DOHH2 (cell line): ENCODE data around the gene GTSF1L.

Experiments
- H3F3A ChIP-seq: fragments of 200-600 bp; sonication (generic), shearing (Covaris generic); 2 replicates; pipeline ENCODE4 v1.6.0; 2016; ENCODE audit warnings: antibody characterized with exemption, mild to moderate bottlenecking; ENCODE audit not compliant: control insufficient read depth, insufficient read depth
- H3K27ac ChIP-seq: fragments of 200-600 bp; sonication (generic); 2 replicates; pipeline ENCODE4 v1.5.1; 2014; ENCODE audit warnings: low read depth, mild to moderate bottlenecking, low read length, moderate library complexity
- H3K27me3 ChIP-seq: fragments of 200-600 bp; sonication (generic); 2 replicates; pipeline ENCODE4 v1.6.1; 2014; ENCODE audit warnings: mild to moderate bottlenecking, low read length, mixed read lengths; ENCODE audit not compliant: control insufficient read depth
- H3K36me3 ChIP-seq: fragments of 200-600 bp; sonication (generic); 2 replicates; pipeline ENCODE4 v1.6.1; 2014; ENCODE audit warnings: mild to moderate bottlenecking, low read length, moderate library complexity, mixed read lengths; ENCODE audit not compliant: control insufficient read depth
- H3K4me1 ChIP-seq: fragments of 200-600 bp; sonication (generic); 2 replicates; pipeline ENCODE4 v1.6.1; 2014; ENCODE audit warnings: mild to moderate bottlenecking, low read length, mixed read lengths; ENCODE audit not compliant: control insufficient read depth
- H3K4me2 ChIP-seq: fragments of 200-600 bp; sonication (generic); 2 replicates; pipeline ENCODE4 v1.6.0; 2014; ENCODE audit warnings: mild to moderate bottlenecking, low read length, moderate library complexity
- H3K4me3 ChIP-seq: fragments of 200-600 bp; sonication (generic); 2 replicates; pipeline ENCODE4 v1.5.1; 2014; ENCODE audit warnings: mild to moderate bottlenecking, low read length, mixed read lengths
- H3K79me2 ChIP-seq: fragments of 200-600 bp; sonication (generic); 2 replicates; pipeline ENCODE4 v1.6.1; 2014; ENCODE audit warnings: mild to moderate bottlenecking, low read length, mixed read lengths; ENCODE audit not compliant: control insufficient read depth
- H3K9me2 ChIP-seq: fragments of 200-600 bp; sonication (generic); replicated peaks from 2 replicates; pipeline ENCODE4 v1.6.1; 2014; ENCODE audit warnings: mild to moderate bottlenecking, low read length, mixed read lengths; ENCODE audit not compliant: control insufficient read depth
- H3K9me3 ChIP-seq: fragments of 200-600 bp; sonication (generic); 2 replicates; pipeline ENCODE4 v1.6.1; 2014; ENCODE audit warnings: antibody characterized with exemption, low read length, mixed read lengths; ENCODE audit not compliant: control insufficient read depth, insufficient read depth
- H4K20me1 ChIP-seq: fragments of 200-600 bp; sonication (generic); 2 replicates; pipeline ENCODE4 v1.6.0; 2014; ENCODE audit warnings: low read depth, mild to moderate bottlenecking, antibody characterized with exemption, low read length, moderate library complexity; ENCODE audit not compliant: control insufficient read depth, insufficient read depth
- CTCF ChIP-seq: fragments of 200-600 bp; sonication (generic); IDR thresholded peaks from one replicate; pipeline ENCODE4 v1.5.1; 2014; ENCODE audit warnings: antibody characterized with exemption, mild to moderate bottlenecking, low read depth, low read length; ENCODE audit not compliant: poor library complexity, severe bottlenecking
- EZH2phosphoT487 ChIP-seq: fragments of 200-600 bp; sonication (generic); IDR thresholded peaks from 2 replicates; pipeline ENCODE4 v1.6.1; 2017; ENCODE audit warnings: borderline replicate concordance, mild to moderate bottlenecking, antibody characterized with exemption, low read length, moderate library complexity, mixed read lengths

The GTSF1L gene

GRCh38 chr20:43726811-43727338, at the start of gene GTSF1L:
Gene GTSF1L (minus strand): TSS chr20:43727002. CDS start chr20:43726694, 308 bp downstream.
- no peaks in the 10 kb centered on the region for H3K79me2 ChIP-seq
- H3K27me3 ChIP-seq = no peaks in the 10 kb centered on the region

DNA sequence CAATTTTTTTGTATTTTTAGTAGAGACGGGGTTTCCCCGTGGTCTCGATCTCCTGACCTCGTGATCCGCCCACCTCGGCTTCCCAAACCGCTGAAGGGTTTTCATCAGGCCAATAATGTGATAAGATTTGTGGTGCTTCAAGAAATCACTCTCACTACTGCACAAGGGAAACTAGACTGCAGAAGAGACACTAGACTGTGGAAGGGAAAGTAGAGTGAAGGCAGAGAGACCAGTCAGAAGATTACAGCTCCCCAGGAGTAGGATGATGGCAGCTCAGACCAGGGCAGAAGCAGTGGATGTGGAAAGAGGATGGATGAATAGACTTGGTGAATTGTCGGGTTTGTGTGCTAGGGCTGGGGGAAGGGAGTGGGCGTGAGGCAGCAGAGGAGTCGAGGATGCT, 48.0 kb upstream of the GTSF1L start:
- Histone ChIP-seq H3K9me3 (no peaks in the 10 kb centered on the region), H4K20me1 (no peaks in the 10 kb centered on the region), H3F3A (no peaks in the 10 kb centered on the region), H3K4me1 (no peaks in the 10 kb centered on the region), H3K4me3 (no peak overlapping the region), H3K27me3 (peaks cover 31% of the 10 kb centered on the region), H3K4me2 (no peak overlapping the region), H3K9me2 (no peaks in the 10 kb centered on the region), H3K27ac (no peak overlapping the region), H3K79me2 (no peaks in the 10 kb centered on the region), H3K36me3 (no peaks in the 10 kb centered on the region)
- TF ChIP-seq EZH2phosphoT487 (no peak), CTCF (no peak)

More at GRCh38 chr20:43726811-43727338, at the start of gene GTSF1L:
- Histone ChIP-seq H3F3A (peaks cover 9% of the 10 kb centered on the region), H3K9me3 (no peaks in the 10 kb centered on the region), H3K4me3 (no peak within 1 kb of the TSS), H3K4me2 (peak within 1 kb of the TSS; percentile 30), H4K20me1 (no peaks in the 10 kb centered on the region), H3K27ac (no peak within 1 kb of the TSS), H3K4me1 (peaks cover 56% of the 10 kb centered on the region), H3K9me2 (no peaks in the 10 kb centered on the region), H3K36me3 (no peaks in the 10 kb centered on the region)
- TF ChIP-seq CTCF (no peak), EZH2phosphoT487 (no peak)

- no peaks in the 10 kb centered on the region for H3K36me3 ChIP-seq
- H3F3A ChIP-seq = no peaks in the 10 kb centered on the region
- H4K20me1 ChIP-seq = no peaks in the 10 kb centered on the region; the same call in 1 of the 2 replicates
- H3K9me2 ChIP-seq = no peaks in the 10 kb centered on the region
- H3K4me1 ChIP-seq = no peaks in the 10 kb centered on the region
- no peak overlapping the region for H3K4me2 ChIP-seq
- no peak overlapping the region for H3K4me3 ChIP-seq
- no peak overlapping the region for H3K27ac ChIP-seq
- H3K79me2 ChIP-seq = no peaks in the 10 kb centered on the region
- no peaks in the 10 kb centered on the region for H3K9me3 ChIP-seq
- peaks cover 30% of the 10 kb centered on the region for H3K27me3 ChIP-seq
- TF ChIP-seq EZH2phosphoT487 (no peak), CTCF (no peak)
Measured at GRCh38 chr20:43771503-43772190, 44.8 kb upstream of the GTSF1L start.
